ENCODE measurements around the gene SLC16A9.
A peak's percentile ranks its signal among the peaks of the same experiment; 100 is the strongest.
"Not testable (repeated sequence)": the region's sequence is repeated elsewhere in the genome, so short reads cannot be mapped to it uniquely, and the experiment has no call there.

SLC16A9 gene, protein sequence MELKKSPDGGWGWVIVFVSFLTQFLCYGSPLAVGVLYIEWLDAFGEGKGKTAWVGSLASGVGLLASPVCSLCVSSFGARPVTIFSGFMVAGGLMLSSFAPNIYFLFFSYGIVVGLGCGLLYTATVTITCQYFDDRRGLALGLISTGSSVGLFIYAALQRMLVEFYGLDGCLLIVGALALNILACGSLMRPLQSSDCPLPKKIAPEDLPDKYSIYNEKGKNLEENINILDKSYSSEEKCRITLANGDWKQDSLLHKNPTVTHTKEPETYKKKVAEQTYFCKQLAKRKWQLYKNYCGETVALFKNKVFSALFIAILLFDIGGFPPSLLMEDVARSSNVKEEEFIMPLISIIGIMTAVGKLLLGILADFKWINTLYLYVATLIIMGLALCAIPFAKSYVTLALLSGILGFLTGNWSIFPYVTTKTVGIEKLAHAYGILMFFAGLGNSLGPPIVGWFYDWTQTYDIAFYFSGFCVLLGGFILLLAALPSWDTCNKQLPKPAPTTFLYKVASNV

DNA sequence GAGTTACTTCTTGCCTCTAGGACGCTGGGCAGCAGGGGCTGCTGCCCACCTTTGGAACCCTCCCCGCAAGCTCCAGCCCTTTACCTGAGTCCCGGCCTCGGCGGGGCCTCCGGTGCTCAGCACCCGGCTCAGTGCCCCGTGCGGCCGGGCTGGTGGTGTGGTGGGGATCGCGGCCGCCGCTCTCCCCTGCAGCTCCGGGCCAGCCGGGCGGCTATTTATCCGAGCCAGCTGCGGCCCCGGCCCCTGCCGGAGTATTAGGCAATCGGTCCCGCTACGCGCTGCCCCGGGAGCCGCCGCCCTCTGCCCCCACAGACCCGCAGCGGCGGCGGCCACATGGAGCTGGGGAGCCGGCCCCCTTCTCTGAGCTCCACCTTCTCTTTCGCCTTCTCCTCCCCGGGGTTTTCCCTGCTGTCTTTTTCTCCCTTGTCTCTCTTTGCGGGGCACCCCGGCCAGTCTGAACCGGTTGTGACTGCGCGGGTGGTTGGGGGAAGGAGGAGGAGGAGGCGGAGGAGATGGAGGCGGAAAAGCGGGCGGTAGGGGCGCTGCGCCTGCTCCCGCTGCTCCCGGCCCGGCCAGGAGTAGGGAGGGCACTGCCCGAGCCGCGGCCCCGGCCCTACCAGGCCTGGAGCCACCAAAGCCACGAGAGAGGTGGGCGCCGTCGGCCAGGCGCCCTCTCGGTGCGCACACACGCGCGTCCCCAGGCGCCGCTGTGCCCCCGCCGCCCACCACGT lies at the start of gene SLC16A9:
TSS of gene SLC16A9 (minus strand) at position 456 of the 731 bp plus-strand sequence. CDS start 25,559 bp downstream, outside the sequence.
- DNase-seq = peak; percentile 81

DNA sequence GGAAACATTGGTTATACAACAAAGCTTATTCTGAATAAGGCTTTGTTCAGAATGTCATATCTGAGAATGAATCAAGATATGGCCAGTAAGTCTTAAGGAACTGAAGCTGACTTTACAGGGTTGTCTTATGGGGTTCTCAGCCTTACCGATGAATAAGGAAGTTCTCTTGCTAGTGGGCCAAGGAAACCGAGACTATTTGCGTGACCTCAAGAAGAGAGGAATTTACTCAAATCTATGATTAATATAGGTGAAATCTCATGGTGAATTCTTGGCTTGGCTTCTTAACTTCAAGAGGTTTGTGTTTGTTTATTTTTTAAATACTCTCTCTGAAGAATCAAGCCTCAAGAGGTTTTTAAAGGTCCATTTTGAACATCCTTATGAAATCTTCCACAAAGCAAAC lies 48.3 kb upstream of the SLC16A9 start:
- no peak for DNase-seq

DNA sequence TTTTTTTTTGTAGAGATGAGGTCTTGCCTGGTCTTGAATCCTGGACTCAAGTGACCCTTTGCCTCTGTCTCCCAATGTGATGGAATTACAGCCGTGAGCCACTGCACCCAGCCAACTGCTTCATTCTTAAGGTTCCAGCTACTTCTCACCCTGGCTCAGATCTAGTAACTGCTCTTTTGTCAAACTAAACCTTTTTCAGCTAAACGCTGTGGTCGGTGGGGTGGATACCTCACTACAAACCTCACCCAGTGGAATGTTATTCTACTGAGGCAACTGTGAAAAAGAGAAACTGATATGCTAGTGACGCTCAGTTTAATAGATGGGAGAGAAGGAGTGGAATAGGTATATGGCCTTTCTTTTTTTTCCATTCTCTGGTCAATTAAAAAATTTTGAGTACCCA lies 45.3 kb upstream of the SLC16A9 start:
- no peak for DNase-seq

DNA sequence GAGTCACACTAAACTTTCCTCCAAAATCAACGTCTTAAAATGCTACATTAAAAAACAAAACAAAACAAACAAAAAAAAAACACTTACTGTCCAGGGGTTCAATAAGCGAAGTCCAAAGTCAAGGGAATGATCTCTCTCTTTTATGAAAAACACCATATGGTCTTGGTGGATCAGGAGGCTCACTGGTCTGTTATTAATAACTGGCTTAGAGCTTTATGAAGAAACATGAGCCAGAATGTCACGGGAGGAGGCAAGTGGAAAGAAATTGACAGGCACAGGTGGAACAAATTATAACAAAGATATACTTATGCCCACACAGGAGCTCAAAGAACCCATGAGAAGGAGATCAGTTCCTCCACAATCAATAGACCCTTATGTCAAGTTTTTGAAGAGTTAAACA lies 43.6 kb upstream of the SLC16A9 start, which contains the start of gene MRLN:
TSS of gene MRLN (minus strand) at position 189 of the 400 bp plus-strand sequence.
- no peak for DNase-seq

DNA sequence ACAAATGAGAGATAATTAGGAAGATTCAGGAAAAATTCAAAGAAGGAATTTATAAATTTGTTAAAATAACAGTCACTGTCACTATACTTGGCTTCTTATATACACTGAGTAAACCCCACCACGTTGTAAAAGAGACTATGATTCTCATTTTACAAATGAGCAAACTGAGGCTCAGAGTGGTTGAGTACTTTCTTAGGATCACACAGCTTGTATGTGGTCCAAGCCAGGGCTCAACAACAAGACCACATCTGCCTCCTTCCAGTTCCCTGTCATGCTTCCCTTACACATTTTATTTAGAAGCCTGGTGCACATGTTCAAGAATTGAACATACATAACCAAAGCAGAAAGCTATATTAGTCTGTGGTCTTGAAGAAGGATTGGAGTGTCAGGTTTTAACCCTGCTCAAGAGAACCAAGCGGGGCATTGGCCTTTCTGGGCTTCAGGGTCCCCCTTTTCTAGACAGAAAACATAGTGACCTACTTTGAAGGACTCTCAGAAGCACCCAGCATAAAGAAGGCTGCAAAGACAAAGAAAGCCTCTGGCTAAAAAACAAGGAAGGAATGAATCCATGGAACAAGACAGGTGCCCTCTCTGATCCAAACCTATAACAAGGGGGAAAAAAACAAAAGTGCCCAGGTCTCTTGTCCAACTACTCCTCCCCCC lies 42.8 kb upstream of the SLC16A9 start:
- no peak for DNase-seq

DNA sequence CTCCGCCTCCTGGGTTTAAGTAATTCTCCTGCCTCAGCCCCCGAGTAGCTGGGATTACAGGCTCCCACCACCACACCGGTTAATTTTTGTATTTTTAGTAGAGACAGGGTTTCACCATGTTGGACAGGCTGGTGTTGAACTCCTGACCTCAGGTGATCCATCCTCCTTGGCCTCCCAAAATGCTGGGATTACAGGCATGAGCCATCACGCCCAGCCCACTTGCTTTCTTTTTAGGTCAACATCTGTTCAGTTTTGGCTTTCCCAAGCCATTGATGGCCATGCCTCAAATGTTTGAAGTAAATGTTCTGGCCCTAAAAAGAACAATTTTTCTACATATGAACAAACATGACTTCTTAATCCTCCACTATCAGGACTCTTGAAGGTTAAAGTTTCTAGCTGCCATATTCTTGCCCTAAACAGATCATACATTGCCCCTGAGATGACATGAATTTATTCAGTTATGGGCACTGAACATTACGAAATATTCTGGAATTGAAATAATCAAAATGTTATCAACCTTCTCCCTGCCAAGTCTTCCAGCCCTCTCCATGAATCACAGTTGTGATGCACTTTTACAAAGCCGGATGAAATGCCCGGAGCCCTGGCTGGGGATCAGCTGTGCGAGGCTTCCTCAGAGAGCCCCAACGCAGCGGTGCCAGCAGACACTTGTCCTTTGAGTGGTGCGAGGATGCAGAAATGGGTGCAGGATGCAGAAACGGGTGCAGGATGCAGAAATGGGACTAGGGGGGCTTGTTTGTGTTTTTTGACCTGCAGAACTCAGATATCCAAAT lies 40.7 kb upstream of the SLC16A9 start:
- DNase-seq = no peak

DNA sequence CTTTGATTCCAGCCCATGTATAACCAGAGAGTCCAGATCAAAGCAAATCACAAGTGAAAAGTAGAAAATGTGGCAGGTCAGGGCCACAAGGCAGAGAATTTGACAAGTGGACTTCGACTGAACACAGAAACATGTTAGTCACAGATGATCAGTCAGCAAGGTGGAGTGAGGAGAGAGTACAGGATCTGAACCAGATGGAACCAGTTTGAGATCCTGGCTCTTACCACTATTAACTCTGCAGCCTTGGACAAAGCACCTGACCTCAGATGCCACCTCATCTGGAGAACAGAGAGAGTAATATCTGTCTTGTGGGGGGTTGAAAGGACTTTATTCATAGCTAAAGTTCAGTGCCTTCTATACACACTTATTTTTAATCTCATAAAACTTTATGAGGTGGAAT lies 39.2 kb upstream of the SLC16A9 start:
- no peak for DNase-seq

DNA sequence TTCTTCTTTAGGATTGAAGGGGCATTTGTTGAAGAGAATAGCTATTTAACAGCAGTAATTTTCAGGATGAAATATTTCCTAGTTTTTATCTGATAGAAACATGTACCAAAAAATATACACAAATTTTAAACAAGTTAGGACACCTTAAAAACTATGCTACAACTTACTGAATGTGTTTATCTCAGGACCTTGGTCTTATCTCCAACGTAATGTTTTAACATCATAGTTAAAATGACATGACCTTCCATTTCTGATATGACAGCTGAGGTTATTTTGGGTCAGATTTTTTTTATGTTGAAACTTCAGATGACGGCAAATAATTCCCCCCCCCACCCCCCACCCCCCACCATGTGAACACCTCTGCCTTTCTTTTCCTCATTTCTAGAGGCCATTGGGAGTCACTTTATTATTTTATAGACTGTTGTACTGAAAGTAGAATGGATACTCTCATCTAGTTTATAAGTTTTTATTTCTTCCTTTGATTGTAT lies 35.6 kb upstream of the SLC16A9 start:
- no peak for DNase-seq

DNA sequence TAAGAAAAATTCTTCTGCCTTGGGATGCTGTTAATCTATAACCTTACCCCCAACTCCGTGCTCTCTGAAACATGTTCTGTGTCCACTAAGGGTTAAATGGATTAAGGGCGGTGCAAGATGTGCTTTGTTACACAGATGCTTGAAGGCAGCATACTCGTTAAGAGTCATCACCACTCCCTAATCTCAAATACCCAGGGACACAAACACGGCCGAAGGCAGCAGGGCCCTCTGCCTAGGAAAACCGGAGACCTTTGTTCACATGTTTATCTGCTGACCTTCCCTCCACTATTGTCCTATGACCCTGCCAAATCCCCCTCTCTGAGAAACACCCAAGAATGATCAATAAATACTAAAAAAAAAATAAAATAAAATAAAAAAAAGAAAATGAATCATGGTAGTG lies 35.1 kb upstream of the SLC16A9 start:
- not testable (repeated sequence) for DNase-seq

DNA sequence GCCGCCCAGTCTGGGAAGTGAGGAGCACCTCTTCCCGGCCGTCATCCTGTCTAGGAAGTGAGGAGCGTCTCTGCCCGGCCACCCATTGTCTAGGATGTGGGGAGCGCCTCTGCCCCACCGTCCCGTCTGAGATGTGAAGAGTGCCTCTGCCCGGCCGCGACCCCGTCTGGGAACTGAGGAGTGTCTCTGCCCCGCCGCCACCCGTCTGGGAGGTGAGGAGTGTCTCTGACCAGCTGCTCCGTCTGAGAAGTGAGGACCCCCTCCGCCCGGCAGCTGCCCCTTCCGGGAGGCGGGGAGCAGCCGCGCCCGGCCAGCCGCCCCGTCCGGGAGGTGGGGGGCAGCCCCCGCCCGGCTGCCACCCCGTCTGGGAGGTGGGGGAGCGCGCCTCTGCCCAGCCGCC lies 34.5 kb upstream of the SLC16A9 start:
- DNase-seq = not testable (repeated sequence)

DNA sequence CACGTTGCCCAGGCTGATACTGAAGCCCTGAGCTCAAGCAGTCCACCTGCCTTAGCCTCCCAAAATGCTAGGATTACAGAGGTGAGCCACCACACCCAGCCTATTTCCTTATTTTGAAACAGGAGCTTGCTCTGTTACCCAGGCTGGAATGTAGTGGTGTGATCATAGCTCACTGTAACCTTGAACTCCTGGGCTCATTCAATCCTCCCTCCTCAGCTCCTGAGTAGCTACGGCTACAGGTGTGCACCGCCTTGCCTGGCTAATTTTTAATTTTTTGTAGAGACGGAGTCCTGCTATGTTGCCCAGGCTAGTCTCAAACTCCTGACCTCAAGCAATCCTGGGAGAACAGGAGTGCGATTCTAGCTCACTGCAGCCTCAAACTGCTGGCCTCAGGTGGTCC lies 31.9 kb upstream of the SLC16A9 start:
- DNase-seq = no peak

DNA sequence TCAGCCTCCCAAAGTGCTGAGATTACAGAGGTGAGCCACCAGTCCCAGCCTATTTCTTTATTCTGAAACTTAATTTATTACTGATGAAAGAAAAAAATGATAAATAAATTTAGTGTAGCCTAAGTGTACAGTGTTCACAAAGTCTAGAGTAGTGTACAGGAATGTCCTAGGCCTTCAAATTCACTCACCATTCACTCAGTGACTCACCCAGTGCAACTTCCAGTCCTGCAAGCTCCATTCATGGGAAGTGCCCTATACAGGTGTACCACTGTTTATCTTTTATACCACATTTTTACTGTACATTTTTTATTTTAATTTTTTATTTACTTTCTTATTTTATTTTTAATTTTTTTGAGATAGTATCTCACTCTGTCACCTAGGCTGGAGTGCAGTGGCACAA lies 31.4 kb upstream of the SLC16A9 start:
- DNase-seq = no peak

DNA sequence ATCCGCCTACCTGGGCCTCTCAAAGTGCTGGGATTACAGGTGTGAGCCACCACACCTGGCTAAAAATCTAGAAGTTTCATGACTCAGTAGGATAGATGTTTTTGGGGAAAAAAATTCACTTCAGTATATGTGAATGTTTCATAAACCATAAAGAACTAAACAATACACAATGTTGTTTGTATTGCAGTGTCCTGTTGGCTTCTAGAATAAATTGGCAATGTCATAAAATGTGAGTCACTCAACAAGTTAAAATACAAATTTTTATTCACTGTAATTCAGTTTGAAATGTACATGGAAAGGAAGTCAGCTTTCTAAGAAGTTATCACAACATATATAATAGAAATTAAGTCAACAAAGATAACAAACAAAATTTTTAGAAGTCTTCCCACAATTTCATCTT lies 27.1 kb upstream of the SLC16A9 start:
- DNase-seq = no peak

DNA sequence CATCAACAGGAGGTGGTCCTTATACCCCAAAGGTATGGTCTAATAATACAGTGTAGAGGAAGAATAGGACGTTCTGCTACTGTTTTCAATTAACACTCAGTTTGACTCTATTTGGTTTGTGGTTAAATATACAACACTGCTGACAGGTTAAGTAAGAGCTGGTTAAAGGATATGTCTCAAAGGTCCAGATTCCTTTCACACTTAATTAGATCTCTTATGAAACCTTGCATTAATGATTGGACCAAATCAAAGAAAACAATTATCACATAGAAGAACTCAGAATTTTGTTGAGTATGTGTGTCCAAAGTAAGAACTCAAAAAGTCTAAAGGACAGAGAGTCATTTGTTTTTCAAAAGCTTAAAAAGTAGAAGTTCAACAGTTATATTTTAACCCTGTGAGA lies 25.6 kb upstream of the SLC16A9 start:
- DNase-seq = no peak

DNA sequence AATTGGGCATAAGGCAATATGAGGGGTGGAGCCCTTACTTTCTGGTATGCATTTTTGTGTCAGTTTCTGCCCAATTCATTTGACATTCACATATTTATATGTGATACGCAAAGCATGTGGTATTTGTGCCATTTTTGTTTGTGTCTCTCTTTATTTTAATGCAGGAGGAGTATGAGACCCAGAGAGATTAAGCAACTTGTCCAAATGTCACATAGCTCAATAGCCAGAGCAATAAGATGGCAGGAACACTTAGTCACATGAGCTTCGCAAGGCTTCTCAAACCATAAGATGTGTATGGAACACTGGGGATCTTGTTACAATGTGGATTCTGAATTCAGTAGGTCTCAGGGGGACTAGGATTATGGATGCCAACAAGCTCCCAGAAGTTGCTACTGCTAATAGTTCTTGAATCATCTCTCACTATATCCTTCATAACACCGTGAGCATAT lies 24.4 kb upstream of the SLC16A9 start:
- DNase-seq = no peak

DNA sequence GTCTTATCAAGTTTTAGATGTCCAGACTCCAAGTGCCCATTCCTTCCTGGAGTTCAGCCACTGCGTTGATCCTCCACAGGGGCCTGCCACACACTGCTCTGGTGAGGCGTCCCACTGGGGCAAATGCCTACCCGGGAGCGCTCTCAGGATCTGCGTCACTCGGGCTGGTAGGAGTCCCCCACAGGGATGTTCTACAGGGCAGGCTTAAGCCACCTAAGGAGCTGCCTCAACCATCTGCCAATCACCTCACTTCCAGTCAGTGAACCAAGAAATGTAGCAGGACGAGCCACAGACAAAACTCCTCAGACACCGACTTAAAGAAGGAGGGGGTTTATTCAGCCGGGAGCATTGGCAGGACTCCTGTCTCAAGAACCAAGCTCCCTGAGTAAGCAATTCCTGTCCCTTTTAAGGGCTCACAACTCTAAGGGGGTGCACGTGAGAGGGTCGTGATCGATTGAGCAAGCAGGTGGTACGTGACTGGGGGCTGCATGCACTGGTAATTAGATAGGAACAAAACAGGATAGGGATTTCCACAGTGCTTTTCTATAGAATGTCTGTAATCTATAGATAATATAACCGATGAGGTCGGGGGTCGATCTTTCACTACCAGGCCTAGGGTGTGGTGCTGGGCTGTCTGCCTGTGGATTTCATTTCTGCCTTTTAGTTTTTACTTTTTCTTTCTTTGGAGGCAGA lies 23.8 kb upstream of the SLC16A9 start:
- DNase-seq = peak; percentile 45

DNA sequence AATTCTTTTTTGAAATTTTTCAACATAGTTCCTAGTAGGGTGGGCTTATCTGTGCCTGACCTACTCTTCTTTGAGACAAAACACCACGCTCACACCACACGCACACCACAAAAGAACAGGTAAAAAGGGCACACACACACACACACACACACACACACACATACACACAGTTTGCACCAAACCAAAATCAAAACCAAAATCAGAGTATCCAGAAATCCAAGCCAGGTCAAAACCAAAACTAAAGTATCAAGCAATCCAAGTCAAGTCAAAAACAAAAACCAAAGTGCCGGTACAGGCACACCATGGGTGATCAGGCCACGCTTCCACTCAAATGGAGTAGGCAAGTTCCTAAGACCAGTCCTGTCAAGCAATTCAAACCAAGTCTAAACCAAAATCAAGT lies 23.2 kb upstream of the SLC16A9 start:
- not testable (repeated sequence) for DNase-seq

DNA sequence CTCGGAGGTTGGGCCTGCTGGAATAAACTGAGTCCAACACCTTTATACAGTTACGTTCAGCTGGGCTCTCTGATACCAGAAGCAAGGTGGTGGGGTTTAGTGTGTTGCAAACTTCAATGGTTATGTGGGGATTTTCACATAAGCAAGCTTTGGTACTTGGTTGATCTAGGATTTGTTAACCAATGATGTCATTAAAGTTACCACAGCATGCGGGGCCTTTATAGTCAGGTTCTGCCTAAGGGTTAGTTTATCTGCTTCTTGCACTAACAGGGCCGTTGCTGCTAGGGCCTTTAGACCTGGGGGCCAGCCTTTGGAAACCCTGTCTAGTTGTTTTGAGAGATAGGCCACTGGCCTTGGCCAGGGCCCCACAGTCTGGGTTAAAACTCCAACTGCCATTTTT lies 19.5 kb upstream of the SLC16A9 start:
- DNase-seq = peak; percentile 39

DNA sequence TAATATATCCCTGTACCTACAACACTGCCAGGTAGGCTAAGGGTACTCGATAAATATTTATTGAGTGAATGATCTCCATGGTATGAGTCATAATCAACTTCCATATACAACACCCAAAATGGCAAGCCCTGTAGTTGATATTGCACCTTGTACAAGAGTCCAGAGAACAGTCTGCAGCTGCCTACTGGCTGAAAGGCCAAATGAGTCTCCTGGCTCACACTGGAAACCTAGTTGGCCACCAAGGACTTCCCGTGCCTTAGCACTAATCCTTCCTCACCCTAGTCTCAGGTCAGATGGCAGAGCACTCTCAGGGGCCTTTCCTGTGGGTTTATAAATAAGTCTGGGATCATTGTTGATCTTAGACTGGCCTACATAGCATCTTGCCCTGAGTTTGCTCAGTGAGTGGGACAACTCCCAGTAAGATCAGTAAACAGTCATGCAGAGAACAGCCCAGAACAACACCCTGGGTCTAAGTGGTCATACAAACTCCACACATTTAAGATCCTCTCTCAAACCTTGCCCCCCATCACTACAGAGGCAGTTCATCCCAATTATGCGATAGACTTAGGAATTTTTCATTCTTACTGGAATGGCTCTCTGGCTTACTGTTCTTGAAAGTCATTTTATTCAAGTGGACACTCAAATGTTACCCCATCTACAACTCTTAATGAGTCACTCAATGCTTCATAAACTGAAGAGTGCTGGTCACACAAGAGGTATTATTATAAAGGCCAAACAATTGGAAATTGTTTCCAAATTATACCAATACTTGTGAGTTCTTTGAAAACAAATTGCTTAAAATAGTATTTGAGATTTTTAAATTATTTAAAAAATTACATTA lies 14.7 kb upstream of the SLC16A9 start:
- no peak for DNase-seq

DNA sequence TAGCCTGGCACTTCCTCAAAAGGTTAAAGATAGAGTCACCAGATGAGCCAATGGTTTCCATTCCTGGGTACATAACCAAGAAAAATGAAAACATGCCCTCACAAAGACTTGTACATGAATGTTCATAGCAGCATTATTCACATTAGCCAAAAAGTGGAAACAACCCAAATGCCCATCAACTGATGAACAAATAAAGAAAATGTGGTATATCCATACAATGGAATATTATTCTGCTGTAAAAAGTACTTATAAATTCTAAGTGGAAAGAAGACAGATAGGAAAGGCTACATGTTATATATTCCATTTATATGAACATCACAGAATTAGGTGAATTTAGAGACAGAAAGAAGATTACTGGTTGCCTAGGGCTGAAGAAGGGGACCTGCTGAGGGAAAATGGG lies 10.7 kb upstream of the SLC16A9 start:
- DNase-seq = no peak

DNA sequence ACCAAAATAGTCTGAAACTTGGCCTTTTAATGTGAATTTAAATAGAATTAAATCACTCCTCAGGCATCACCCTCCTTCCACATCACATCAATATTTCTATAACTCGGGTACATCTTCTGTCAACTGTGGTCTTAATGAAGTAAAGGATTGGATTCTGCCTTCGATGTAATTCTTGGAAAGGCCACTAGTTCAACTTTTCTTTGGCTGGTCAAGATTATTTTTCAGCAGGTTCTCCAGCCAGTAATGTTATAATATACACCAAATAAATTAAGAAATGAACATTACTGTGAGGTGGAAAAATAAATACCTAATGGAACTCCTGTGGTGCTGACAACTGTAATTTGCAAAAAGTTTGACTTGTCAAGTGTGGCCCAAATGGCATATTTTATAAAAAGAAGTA lies 9.7 kb upstream of the SLC16A9 start:
- DNase-seq = no peak

Measured in hematopoietic multipotent progenitor cell treated with erythropoietin and hydrocortisone succinate and interleukin-3 and kit ligand, for 4 days (in vitro differentiated cells).